Neutrophil (primary cell): ENCODE data around the gene DCLK1.

ENCODE experiments used
- H3K27ac ChIP-seq: fragments of 200-600 bp; sonication (generic); 2 replicates; pipeline ENCODE4 v1.5.1; 2016; ENCODE audit warnings: mild to moderate bottlenecking, moderate library complexity
- H3K27me3 ChIP-seq: fragments of 200-600 bp; sonication (generic); 2 replicates; pipeline ENCODE4 v1.6.0; 2016; ENCODE audit warnings: mild to moderate bottlenecking
- H3K36me3 ChIP-seq: fragments of 200-600 bp; sonication (generic); 2 replicates; pipeline ENCODE4 v1.5.1; 2017
- H3K4me1 ChIP-seq, 2 experiments: fragments of 200-600 bp in 1 of 2; sonication (generic) in 1 of 2; 1 replicate in 1 of 2; 2 replicates in 1 of 2; pipeline versions ENCODE4 v1.5.1 to v1.6.1; 2013 to 2016; ENCODE audit warnings: low read depth in 1 of 2, low read length in 1 of 2, mild to moderate bottlenecking in 1 of 2, moderate library complexity in 1 of 2; ENCODE audit not compliant: control insufficient read depth in 1 of 2, insufficient read depth in 1 of 2
- H3K4me3 ChIP-seq, 2 experiments: fragments of 200-600 bp in 1 of 2; sonication (generic) in 1 of 2; 1 replicate in 1 of 2; 2 replicates in 1 of 2; pipeline ENCODE4 v1.5.1; 2013 to 2016; ENCODE audit warnings: low read depth in 1 of 2, low read length in 1 of 2, mild to moderate bottlenecking in 1 of 2, moderate library complexity in 1 of 2
- H3K9me3 ChIP-seq: fragments of 200-600 bp; sonication (generic); 2 replicates; pipeline ENCODE4 v1.5.1; 2016
- TF ChIP-seq, protein P1 (sequence below): fragments of 200-600 bp; sonication (generic); IDR thresholded peaks from 2 replicates; pipeline ENCODE4 v1.5.1; 2016; ENCODE audit warnings: antibody characterized with exemption

Gene DCLK1

GRCh38 chr13:36001561-36001960 is 129.6 kb downstream of the DCLK1 start:
- H3K4me3 ChIP-seq, result no peak overlapping the region
- no peaks in the 10 kb centered on the region for H3K36me3 ChIP-seq
- TF ChIP-seq, protein P1, sequence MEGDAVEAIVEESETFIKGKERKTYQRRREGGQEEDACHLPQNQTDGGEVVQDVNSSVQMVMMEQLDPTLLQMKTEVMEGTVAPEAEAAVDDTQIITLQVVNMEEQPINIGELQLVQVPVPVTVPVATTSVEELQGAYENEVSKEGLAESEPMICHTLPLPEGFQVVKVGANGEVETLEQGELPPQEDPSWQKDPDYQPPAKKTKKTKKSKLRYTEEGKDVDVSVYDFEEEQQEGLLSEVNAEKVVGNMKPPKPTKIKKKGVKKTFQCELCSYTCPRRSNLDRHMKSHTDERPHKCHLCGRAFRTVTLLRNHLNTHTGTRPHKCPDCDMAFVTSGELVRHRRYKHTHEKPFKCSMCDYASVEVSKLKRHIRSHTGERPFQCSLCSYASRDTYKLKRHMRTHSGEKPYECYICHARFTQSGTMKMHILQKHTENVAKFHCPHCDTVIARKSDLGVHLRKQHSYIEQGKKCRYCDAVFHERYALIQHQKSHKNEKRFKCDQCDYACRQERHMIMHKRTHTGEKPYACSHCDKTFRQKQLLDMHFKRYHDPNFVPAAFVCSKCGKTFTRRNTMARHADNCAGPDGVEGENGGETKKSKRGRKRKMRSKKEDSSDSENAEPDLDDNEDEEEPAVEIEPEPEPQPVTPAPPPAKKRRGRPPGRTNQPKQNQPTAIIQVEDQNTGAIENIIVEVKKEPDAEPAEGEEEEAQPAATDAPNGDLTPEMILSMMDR, result no peak

DNA sequence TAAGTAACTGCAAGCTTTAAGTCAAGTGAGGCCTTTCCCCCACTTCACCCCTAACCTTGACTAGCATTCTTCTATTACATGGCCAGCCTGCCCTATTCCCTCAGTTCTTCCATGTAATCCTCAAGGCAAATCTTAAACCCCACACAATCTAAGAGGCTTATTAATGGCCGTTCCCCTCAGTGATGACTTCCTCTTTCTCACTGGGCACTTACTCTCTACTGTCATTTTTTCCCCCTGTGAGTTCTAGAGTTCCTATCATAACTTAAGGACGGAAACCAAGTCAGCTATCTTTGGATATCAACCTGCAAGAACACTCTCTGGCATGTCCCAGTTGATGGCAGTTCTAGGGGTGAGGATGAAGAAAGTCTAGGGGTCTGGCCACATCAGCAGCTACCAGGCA is 131.2 kb downstream of the DCLK1 start:
- no peak overlapping the region for H3K27ac ChIP-seq
- no peaks in the 10 kb centered on the region for H3K9me3 ChIP-seq
- H3K36me3 ChIP-seq, result no peaks in the 10 kb centered on the region
- H3K27me3 ChIP-seq, result no peaks in the 10 kb centered on the region
- no peak overlapping the region for H3K4me3 ChIP-seq
- H3K4me1 ChIP-seq, result no peaks in the 10 kb centered on the region
- TF ChIP-seq, protein P1, result no peak

More at GRCh38 chr13:36001561-36001960, 129.6 kb downstream of the DCLK1 start:
- Histone ChIP-seq H3K27me3 (no peaks in the 10 kb centered on the region), H3K27ac (no peak overlapping the region), H3K4me1 (no peaks in the 10 kb centered on the region), H3K9me3 (no peaks in the 10 kb centered on the region)

DNA sequence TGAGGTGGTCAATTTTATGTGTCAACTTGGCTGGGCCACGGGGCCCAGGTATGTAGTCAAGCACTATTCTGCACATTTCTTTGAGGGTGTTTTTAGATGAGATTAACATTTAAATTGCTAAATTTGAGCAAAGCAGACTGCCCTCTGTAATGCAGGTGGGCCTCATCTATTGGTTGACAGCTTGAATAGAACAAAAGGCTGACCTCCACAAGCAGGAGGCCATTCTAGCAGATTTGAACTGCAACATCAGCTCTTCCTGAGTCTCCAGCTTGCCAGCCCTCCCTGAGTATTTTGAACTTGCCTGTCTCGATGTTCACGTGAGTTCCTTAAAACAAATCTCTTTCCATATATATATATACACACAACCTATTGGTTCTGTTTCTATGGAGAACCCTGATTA is 134.8 kb downstream of the DCLK1 start:
- Histone ChIP-seq H3K4me3 (no peak overlapping the region), H3K27me3 (no peaks in the 10 kb centered on the region), H3K36me3 (no peaks in the 10 kb centered on the region), H3K4me1 (no peaks in the 10 kb centered on the region), H3K27ac (no peak overlapping the region), H3K9me3 (no peaks in the 10 kb centered on the region)
- TF ChIP-seq, protein P1, result no peak

- Histone ChIP-seq H3K27ac (no peak overlapping the region), H3K9me3 (no peaks in the 10 kb centered on the region), H3K4me3 (no peak overlapping the region), H3K27me3 (no peaks in the 10 kb centered on the region), H3K36me3 (no peaks in the 10 kb centered on the region), H3K4me1 (no peaks in the 10 kb centered on the region)
- TF ChIP-seq, protein P1, result no peak
Measured at GRCh38 chr13:35995136-35995535, 136.0 kb downstream of the DCLK1 start.

- TF ChIP-seq, protein P1, result no peak
- H3K27ac ChIP-seq, result no peak overlapping the region
- no peaks in the 10 kb centered on the region for H3K9me3 ChIP-seq
Measured at GRCh38 chr13:35994131-35994966, 136.8 kb downstream of the DCLK1 start.

More at GRCh38 chr13:35994131-35994966, 136.8 kb downstream of the DCLK1 start:
- Histone ChIP-seq H3K4me1 (no peaks in the 10 kb centered on the region), H3K27me3 (no peaks in the 10 kb centered on the region), H3K4me3 (no peak overlapping the region), H3K36me3 (no peaks in the 10 kb centered on the region)
